Raji (cell line): ENCODE measurements around the gene GNA15.

Experiments used
- POLR2A ChIP-seq: IDR thresholded peaks from 2 replicates; pipeline ENCODE4 v1.6.1; 2011; ENCODE audit warnings: low read depth, low read length, control low read depth; ENCODE audit not compliant: insufficient read depth

Gene GNA15

GRCh38 chr19:3123088-3123721 lies 12.6 kb upstream of the GNA15 start:
- TF ChIP-seq POLR2A: no peak

GRCh38 chr19:3123956-3124355 lies 11.9 kb upstream of the GNA15 start:
- no peak for TF ChIP-seq POLR2A

DNA sequence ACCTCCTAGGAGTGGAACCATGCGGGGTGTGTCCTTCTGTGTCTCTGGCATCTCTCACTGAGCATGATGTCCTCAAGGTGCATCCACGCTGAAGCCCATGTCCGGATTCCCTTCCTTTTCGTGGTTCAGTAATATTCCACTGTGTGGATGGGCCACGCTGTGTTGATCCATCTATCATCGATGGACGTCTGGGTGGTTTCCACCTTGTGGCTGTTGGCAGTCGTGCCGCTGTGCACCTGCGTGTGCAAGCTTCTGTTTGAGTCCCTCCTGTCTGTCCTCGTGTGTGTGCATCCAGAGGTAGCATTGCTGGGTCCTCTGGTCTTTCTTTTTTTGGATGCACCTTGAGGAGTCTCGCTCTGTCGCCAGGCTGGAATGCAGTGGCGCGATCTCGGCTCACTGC lies 11.2 kb upstream of the GNA15 start:
- no peak for TF ChIP-seq POLR2A

DNA sequence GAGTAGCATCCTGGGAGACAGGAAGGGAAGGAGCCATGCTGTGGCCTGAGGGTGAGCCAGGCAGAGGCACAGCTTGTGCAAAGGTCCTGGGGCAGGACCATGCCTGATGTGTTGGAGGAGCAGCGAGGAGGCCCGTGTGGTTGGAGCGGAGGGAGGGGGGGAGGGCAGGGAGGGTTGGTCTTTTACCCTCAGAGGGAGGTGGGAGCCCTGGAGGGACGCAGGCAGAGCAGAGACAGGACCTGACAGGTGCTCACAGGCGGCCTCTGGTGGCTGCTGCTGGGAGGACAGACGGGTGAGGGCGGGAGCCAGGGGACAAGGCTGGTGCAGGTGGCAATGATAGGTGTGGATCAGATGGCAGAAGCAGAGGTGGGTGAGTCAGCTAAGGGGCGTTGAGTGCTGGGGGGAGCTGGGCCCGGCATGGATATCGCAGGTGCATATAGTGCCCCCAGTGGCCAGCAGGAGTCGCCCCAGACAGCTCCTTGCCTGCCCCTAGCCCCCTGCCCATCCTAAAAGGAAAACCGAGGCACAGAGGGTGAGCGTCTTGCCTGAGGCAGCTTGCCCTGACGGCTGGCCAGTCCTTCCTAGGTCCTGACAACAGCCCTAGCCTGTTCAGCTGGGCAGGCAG lies 9.8 kb upstream of the GNA15 start:
- no peak for TF ChIP-seq POLR2A

DNA sequence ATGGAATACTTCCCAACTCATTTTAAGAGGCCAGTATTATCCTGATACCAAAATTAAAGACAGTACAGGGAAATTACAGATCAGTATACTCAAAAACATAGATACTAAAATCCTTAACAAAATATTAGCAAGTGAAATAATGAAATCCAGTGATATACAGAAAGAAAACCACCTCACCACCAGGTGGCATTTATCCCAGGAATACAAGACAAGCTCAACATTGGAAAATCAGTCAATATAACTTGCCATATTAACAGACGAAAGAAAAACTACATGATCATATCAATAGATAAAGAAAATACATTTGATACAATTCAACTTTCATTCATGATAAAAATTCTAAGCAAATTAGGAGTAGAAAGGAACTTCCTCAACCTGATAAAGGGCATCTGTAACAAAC lies 6.7 kb upstream of the GNA15 start:
- no peak for TF ChIP-seq POLR2A

GRCh38 chr19:3131168-3131567 lies 4.7 kb upstream of the GNA15 start:
- TF ChIP-seq POLR2A: no peak

GRCh38 chr19:3132971-3133792 lies 2.7 kb upstream of the GNA15 start:
- TF ChIP-seq POLR2A: no peak

GRCh38 chr19:3133793-3134116 lies 2.1 kb upstream of the GNA15 start:
- TF ChIP-seq POLR2A: no peak

DNA sequence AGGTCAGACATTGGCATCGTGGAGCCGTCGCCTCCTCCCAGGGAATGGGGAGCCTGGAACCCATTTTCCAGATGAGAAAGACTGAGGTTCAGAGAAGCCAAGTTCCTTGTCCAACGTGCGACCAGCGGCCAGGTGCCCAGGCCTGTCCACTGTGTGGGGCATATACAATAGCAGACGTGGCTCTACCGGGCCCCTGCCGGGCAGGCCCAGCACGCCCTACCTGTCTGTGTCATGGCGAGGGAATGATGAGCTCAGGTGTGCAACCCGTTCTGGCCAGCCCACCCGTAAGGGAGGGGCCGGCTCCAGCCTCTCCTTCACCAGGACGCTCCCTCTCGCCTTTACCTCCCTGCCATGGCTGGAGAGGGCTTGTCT lies 837 bp downstream of the GNA15 start:
- TF ChIP-seq POLR2A: no peak

- TF ChIP-seq POLR2A: no peak
These were observed 1.3 kb downstream of the GNA15 start for GRCh38 chr19:3137119-3137518.

- TF ChIP-seq POLR2A: no peak
These were observed 2.4 kb downstream of the GNA15 start for GRCh38 chr19:3138268-3138667.

GRCh38 chr19:3140667-3141038 lies 4.8 kb downstream of the GNA15 start:
- TF ChIP-seq POLR2A: no peak

DNA sequence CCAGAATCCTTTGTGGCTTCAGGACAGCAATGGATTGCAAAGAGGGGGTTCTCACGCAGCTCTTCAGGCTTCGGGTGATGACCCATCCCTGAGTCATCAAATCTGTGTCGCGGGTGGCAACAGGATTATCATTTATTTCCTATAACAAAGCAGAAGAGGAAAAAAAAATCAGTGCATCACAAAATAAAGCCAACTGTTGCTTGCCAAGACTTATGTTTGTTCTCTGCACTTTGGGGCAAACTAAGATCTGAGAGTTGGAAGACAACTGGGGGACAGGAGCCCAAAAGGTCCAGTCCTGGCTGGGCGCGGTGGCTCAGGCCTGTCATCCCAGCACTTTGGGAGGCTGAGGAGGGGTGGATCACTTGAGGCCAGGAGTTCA lies 6.4 kb downstream of the GNA15 start:
- no peak for TF ChIP-seq POLR2A

DNA sequence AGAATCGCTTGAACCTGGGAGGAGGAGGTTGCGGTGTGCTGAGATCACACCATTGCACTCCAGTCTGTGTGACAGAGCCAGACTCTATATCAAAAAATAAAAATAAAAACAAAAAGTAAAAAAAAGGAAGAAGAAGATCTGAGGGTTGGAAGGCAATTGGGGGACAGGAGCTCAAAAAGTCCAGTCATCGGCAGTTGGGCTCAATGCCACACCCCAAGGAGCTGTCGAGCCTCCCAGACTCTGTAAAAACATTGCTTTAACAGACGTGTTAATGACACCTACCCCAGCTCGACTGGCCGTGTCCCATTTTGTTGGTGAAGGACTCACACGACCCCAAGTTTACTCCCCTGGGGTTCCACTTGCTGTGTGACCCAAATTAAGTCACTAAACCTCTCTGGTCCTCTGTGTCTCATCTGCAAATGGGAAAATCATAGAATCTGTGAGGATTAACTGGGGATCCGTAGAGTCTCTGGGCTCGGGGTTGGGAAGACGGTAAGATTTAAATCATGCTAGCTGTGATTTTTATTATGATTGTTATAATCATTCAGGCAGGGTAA lies 7.0 kb downstream of the GNA15 start:
- TF ChIP-seq POLR2A: no peak

DNA sequence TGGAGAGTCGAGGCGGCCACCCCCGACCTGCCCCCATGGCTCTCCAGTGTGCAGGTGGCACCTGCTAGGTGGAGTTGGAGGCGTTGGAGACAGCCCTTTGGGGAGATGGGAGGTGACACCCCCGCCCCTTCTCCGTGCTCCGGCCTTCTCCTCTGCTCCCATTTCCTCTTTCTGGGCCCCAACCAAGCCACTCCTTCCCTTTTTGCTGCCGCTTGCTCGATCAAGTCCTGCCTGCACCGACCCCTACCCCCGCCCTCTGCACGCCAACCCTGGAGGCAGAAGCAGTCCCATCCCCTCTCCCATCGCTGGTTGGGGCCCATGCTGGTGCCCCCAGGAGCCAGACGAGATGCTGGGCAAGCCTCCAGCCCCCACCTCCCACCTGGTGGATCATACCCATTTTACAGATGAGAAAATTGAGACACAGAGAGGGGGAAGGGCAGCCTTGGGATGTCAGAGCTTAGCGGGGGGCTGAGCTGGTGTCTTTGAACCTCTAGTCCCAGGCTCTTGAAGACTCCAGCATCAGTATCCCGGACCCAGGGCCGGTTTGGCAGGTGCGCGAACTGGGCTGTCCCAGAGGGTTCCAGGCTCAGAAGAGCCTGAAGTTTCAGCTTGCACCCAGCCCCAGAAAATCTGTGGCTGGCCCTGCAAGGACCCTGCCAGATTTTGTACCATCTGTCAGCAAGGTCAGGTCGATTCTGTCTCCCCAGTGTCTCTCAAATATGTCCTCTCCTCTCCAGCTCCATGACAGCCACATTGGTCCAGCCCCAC lies 10.3 kb downstream of the GNA15 start:
- no peak for TF ChIP-seq POLR2A
